ENCODE data around the gene ZHX3. TPM values are rescaled to one million over a fixed set of nuclear protein-coding genes. Genes with fewer than 3 reads are reported as not detected.
A peak's percentile ranks its signal among the peaks of the same experiment; 100 is the strongest.

ZHX3 gene
- total RNA-seq, 1 experiment from 2014 or later: 22.7 TPM

DNA sequence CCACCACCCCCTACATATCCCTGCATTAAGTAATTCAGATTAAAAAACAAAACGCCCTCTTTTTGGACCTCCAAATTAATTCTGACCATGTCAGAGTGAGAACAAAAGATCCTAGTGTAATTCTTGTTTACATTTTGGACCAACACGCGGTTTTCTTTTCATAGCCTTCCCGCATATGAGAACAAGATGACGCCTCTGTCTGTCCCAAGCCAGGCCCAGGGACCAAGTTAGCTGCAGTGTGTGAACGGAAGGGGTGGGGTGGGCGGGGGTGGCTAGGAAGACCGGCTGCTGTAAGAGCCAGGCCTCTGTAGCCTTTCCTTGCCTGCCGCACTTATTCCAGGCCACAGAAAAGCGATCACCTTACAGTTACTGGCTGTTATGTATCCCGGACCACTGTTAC lies 112.2 kb downstream of the ZHX3 start:
- no peaks in the 10 kb centered on the region for H3K27me3 Mint-ChIP-seq (ENCODE audit: unreplicated experiment)
- TF ChIP-seq CTCF (IDR thresholded peaks at IDR 0.05; ENCODE audit: unreplicated experiment): no peak
- H3K9me3 Mint-ChIP-seq (ENCODE audit: low read depth, unreplicated experiment): no peaks in the 10 kb centered on the region
- no peak overlapping the region for H3K4me3 Mint-ChIP-seq (ENCODE audit: low read depth, unreplicated experiment)
- CTCF ChIA-PET: no interaction called here
- intact Hi-C loops (cut with micrococcal nuclease; ENCODE audit: unreplicated experiment): no loop called here
- BruUV-seq (replicated peaks): no TSS peak
- H3K36me3 Mint-ChIP-seq (ENCODE audit: insufficient read depth, unreplicated experiment): no peaks in the 10 kb centered on the region
- no peak overlapping the region for H3K27ac Mint-ChIP-seq (ENCODE audit: unreplicated experiment)
- H3K4me1 Mint-ChIP-seq (ENCODE audit: low read depth, unreplicated experiment): no peaks in the 10 kb centered on the region
- no peak for DNase-seq

DNA sequence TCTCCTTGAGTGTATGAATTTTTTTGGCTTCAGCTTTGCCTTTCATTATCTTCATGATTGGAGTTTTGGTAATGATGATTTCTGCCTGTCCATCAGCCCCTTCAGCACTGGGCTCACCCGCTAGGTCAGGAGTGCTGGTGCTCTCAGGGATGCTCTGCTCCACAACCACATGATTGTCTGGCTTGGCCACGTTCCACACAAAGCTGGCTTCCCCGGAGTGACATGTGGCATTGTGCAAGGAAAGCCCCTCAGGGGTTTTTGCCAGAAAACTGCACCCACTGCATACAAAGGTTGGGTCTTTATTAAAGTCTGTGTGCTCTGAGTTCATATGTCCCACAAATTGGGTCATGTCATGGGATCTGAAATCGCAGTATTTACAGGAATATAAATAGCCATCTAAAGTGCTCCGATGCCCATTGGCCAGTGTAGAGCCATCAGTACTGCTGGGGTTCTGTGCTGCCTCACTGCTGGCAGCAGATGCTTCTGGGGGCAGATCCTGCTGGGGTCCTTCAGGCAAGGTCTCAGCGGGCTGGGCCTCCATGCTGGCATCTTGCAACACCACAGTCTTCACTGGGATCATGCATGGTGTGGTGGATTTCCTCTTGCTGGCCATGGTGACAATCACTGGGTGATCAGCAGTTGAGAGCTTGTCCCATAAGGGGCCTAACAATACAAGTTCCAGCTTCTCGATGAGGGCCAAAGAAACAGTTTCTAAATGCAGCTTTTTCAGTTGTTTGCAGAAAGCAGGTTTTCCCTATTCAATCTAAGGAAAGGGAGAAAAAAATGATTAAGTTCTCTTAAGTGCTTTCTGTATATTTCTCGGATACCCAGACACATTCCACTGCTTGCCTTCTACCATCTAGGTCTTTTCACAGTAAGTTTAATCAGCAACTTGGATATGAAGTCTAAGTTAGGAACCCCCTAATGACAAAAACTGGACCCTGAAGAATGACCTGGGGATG lies 112.9 kb downstream of the ZHX3 start:
- TF ChIP-seq CTCF (IDR thresholded peaks at IDR 0.05; ENCODE audit: unreplicated experiment): no peak
- intact Hi-C loops (cut with micrococcal nuclease; ENCODE audit: unreplicated experiment): no loop called here
- no peaks in the 10 kb centered on the region for H3K9me3 Mint-ChIP-seq (ENCODE audit: low read depth, unreplicated experiment)
- no peaks in the 10 kb centered on the region for H3K27me3 Mint-ChIP-seq (ENCODE audit: unreplicated experiment)
- no peak for DNase-seq
- BruUV-seq (replicated peaks): no TSS peak
- CTCF ChIA-PET: interaction anchor here (0.7 kb wide), 1 partner anchor 59 kb away, joined by 3 read pairs; no protein-coding TSS in a partner anchor
- H3K27ac Mint-ChIP-seq (ENCODE audit: unreplicated experiment): no peak overlapping the region
- H3K36me3 Mint-ChIP-seq (ENCODE audit: insufficient read depth, unreplicated experiment): no peaks in the 10 kb centered on the region
- no peaks in the 10 kb centered on the region for H3K4me1 Mint-ChIP-seq (ENCODE audit: low read depth, unreplicated experiment)
- H3K4me3 Mint-ChIP-seq (ENCODE audit: low read depth, unreplicated experiment): no peak overlapping the region

GRCh38 chr20:41203660-41204059 lies 113.9 kb downstream of the ZHX3 start:
- H3K4me3 Mint-ChIP-seq (ENCODE audit: low read depth, unreplicated experiment): no peak overlapping the region
- CTCF ChIA-PET: interaction anchor here (0.7 kb wide), 1 partner anchor 60 kb away, joined by 3 read pairs; no protein-coding TSS in a partner anchor
- no peaks in the 10 kb centered on the region for H3K4me1 Mint-ChIP-seq (ENCODE audit: low read depth, unreplicated experiment)
- H3K9me3 Mint-ChIP-seq (ENCODE audit: low read depth, unreplicated experiment): peaks cover 4% of the 10 kb centered on the region
- no peaks in the 10 kb centered on the region for H3K27me3 Mint-ChIP-seq (ENCODE audit: unreplicated experiment)
- H3K27ac Mint-ChIP-seq (ENCODE audit: unreplicated experiment): no peak overlapping the region
- TF ChIP-seq CTCF (IDR thresholded peaks at IDR 0.05; ENCODE audit: unreplicated experiment): no peak
- intact Hi-C loops (cut with micrococcal nuclease; ENCODE audit: unreplicated experiment): no loop called here
- DNase-seq: no peak
- BruUV-seq (replicated peaks): TSS peak; percentile 15
- H3K36me3 Mint-ChIP-seq (ENCODE audit: insufficient read depth, unreplicated experiment): peaks cover 7% of the 10 kb centered on the region

- BruUV-seq (replicated peaks): no TSS peak
- TF ChIP-seq CTCF (IDR thresholded peaks at IDR 0.05; ENCODE audit: unreplicated experiment): no peak
- Mint-ChIP-seq H3K27ac (ENCODE audit: unreplicated experiment) (no peak overlapping the region), H3K27me3 (ENCODE audit: unreplicated experiment) (no peaks in the 10 kb centered on the region), H3K4me3 (ENCODE audit: low read depth, unreplicated experiment) (no peak overlapping the region), H3K36me3 (ENCODE audit: insufficient read depth, unreplicated experiment) (peaks cover 7% of the 10 kb centered on the region), H3K4me1 (ENCODE audit: low read depth, unreplicated experiment) (no peaks in the 10 kb centered on the region), H3K9me3 (ENCODE audit: low read depth, unreplicated experiment) (peaks cover 9% of the 10 kb centered on the region)
- CTCF ChIA-PET: no interaction called here
- no peak for DNase-seq
- intact Hi-C loops (cut with micrococcal nuclease; ENCODE audit: unreplicated experiment): no loop called here
Observed at GRCh38 chr20:41202426-41202825, 115.1 kb downstream of the ZHX3 start.
